ENCODE results near the gene TRAK1. TPM values are rescaled to one million over a fixed set of nuclear protein-coding genes. Genes with fewer than 3 reads are reported as not detected.

The TRAK1 gene
- polyA plus RNA-seq, 1 donor (not counting 4 experiments of a cell fraction or from before 2014, with no cell fraction given) = 58.2 TPM

DNA sequence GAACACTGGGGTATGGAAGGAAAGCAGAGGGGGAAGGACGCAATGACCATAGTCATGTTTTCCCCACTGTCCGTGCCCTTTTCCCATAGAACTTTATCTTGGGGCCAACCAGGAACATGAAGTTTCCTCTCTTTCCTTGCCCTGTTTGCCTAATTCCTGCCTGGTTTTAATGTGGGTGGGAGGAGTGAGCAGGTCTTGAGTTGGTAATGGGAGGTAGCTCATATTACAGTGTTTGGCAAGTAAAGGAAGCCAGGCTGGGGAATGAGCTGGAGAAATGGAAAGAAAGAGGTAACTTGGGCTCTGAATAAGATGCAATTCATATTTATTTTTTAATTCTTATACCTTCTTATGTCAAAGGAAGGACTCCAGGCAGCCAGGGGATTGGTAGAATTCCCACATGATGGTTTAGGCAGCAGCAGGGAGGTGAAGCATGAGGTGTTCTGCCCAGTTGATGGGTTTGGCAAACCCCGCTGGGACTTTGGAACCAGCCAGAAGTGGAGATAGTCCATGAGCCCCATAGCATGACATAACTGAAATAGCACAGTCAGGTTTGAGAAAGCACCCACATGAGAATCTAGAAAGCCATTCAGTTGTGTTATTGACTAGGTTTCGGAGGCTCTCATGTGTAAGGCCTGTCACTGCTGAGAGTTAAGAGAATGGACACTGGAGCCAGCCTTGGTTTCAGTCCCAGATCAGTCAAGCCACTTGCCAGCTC lies 114.8 kb downstream of the TRAK1 start:
- H3K27me3 ChIP-seq (ENCODE audit: control insufficient read depth, extremely low read depth, insufficient read depth, low read length) = no peaks in the 10 kb centered on the region
- no peak for FAIRE-seq
- dilution Hi-C loops (cut with MboI; ENCODE audit: extremely low pct_ligation_motif_present, low sequenced_read_pairs) = no loop called here
- TF ChIP-seq EZH2 (IDR thresholded peaks at IDR 0.05; ENCODE audit: low read length) = no peak
- TF ChIP-seq, protein P1, sequence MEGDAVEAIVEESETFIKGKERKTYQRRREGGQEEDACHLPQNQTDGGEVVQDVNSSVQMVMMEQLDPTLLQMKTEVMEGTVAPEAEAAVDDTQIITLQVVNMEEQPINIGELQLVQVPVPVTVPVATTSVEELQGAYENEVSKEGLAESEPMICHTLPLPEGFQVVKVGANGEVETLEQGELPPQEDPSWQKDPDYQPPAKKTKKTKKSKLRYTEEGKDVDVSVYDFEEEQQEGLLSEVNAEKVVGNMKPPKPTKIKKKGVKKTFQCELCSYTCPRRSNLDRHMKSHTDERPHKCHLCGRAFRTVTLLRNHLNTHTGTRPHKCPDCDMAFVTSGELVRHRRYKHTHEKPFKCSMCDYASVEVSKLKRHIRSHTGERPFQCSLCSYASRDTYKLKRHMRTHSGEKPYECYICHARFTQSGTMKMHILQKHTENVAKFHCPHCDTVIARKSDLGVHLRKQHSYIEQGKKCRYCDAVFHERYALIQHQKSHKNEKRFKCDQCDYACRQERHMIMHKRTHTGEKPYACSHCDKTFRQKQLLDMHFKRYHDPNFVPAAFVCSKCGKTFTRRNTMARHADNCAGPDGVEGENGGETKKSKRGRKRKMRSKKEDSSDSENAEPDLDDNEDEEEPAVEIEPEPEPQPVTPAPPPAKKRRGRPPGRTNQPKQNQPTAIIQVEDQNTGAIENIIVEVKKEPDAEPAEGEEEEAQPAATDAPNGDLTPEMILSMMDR (optimal IDR thresholded peaks at IDR 0.05 in 1 of 3, IDR thresholded peaks at IDR 0.05 in 1 of 3, conservative IDR thresholded peaks at IDR 0.05 in 1 of 3; ENCODE audit: extremely low read depth in 1 of 3, insufficient read depth in 2 of 3, low read length in 3 of 3) = no peak
- H3K4me3 ChIP-seq (ENCODE audit: control insufficient read depth in 2 of 3, extremely low read depth in 1 of 3, insufficient read depth in 2 of 3, low read depth in 1 of 3, low read length in 3 of 3) = no peak overlapping the region
- H4K20me1 ChIP-seq (ENCODE audit: control insufficient read depth, extremely low read depth, insufficient read depth, low read length) = no peaks in the 10 kb centered on the region
- no peak for DNase-seq (ENCODE audit: low read depth, low spot score)
- no peaks in the 10 kb centered on the region for H3K9me3 ChIP-seq (ENCODE audit: control insufficient read depth, low read depth, low read length)
- H3K4me2 ChIP-seq (ENCODE audit: control insufficient read depth, extremely low read depth, insufficient read depth, low read depth, low read length) = no peak overlapping the region
- H3K9me1 ChIP-seq (ENCODE audit: control insufficient read depth, extremely low read depth, insufficient read depth, low read length) = no peaks in the 10 kb centered on the region
- no peak overlapping the region for H2AFZ ChIP-seq (ENCODE audit: control insufficient read depth, low read length)
- H3K9ac ChIP-seq (ENCODE audit: control insufficient read depth, extremely low read depth, insufficient read depth, low read length) = no peak overlapping the region
- no peaks in the 10 kb centered on the region for H3K79me2 ChIP-seq (ENCODE audit: control insufficient read depth, insufficient read depth, low read length)
- no peak overlapping the region for H3K27ac ChIP-seq (ENCODE audit: control insufficient read depth, insufficient read depth, low read length)
- H3K4me1 ChIP-seq (ENCODE audit: control insufficient read depth, extremely low read depth, insufficient read depth, low read length) = no peaks in the 10 kb centered on the region
- peaks cover 38 to 44% of the 10 kb centered on the region in 2 experiments for H3K36me3 ChIP-seq (ENCODE audit: control insufficient read depth in 2 of 2, extremely low read depth in 1 of 2, insufficient read depth in 2 of 2, low read length in 2 of 2)

DNA sequence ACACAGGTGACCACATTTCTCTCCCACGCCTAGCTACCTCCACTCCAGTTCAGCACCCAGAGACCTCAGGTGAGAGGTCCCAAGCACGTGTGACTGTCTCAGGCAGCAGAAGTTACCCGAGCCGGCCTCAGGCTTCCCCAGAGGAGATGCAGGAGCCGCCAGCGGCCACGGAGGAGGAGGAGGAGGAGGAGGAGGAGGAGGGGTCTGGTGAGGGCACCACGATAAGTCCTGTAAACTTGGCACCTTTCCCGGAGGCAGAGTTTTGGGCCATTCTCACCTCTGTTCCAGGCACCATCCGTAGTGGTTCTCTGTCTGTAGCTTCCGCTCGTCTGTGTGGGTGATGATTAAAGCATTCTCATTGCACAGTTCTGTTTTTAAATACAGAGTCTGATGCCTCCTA lies 118.8 kb downstream of the TRAK1 start:
- Histone ChIP-seq H3K9ac (ENCODE audit: control insufficient read depth, extremely low read depth, insufficient read depth, low read length) (no peak overlapping the region), H3K27ac (ENCODE audit: control insufficient read depth, insufficient read depth, low read length) (no peak overlapping the region), H3K4me1 (ENCODE audit: control insufficient read depth, extremely low read depth, insufficient read depth, low read length) (peaks cover 3% of the 10 kb centered on the region), H3K79me2 (ENCODE audit: control insufficient read depth, insufficient read depth, low read length) (no peaks in the 10 kb centered on the region), H3K4me2 (ENCODE audit: control insufficient read depth, extremely low read depth, insufficient read depth, low read depth, low read length) (no peak overlapping the region), H4K20me1 (ENCODE audit: control insufficient read depth, extremely low read depth, insufficient read depth, low read length) (peaks cover 3% of the 10 kb centered on the region), H3K36me3 (ENCODE audit: control insufficient read depth in 2 of 2, extremely low read depth in 1 of 2, insufficient read depth in 2 of 2, low read length in 2 of 2) (peaks cover 43 to 51% of the 10 kb centered on the region in 2 experiments), H2AFZ (ENCODE audit: control insufficient read depth, low read length) (no peak overlapping the region), H3K9me1 (ENCODE audit: control insufficient read depth, extremely low read depth, insufficient read depth, low read length) (no peaks in the 10 kb centered on the region), H3K27me3 (ENCODE audit: control insufficient read depth, extremely low read depth, insufficient read depth, low read length) (no peaks in the 10 kb centered on the region), H3K9me3 (ENCODE audit: control insufficient read depth, low read depth, low read length) (no peaks in the 10 kb centered on the region), H3K4me3 (ENCODE audit: control insufficient read depth in 2 of 3, extremely low read depth in 1 of 3, insufficient read depth in 2 of 3, low read depth in 1 of 3, low read length in 3 of 3) (no peak overlapping the region)
- no peak for FAIRE-seq
- DNase-seq (ENCODE audit: low read depth, low spot score) = no peak
- TF ChIP-seq, protein P1 (optimal IDR thresholded peaks at IDR 0.05 in 1 of 3, IDR thresholded peaks at IDR 0.05 in 1 of 3, conservative IDR thresholded peaks at IDR 0.05 in 1 of 3; ENCODE audit: extremely low read depth in 1 of 3, insufficient read depth in 2 of 3, low read length in 3 of 3) = no peak
- TF ChIP-seq EZH2 (IDR thresholded peaks at IDR 0.05; ENCODE audit: low read length) = no peak
- dilution Hi-C loops (cut with MboI; ENCODE audit: extremely low pct_ligation_motif_present, low sequenced_read_pairs) = no loop called here
